ENCODE measurements around the gene PRKX.
"Not testable (repeated sequence)": the region's sequence is repeated elsewhere in the genome, so short reads cannot be mapped to it uniquely, and the experiment has no call there.

- not testable (repeated sequence) for TF ChIP-seq POLR2A, CTCF (IDR thresholded peaks at IDR 0.05)
Measured at GRCh38 chrX:3714706-3715479, 1.4 kb upstream of the PRKX start.
